Loucy (cell line): Measurements from ENCODE around the gene IBA57.
"Not testable (repeated sequence)": the region's sequence is repeated elsewhere in the genome, so short reads cannot be mapped to it uniquely, and the experiment has no call there.

Experiments
- H2AFZ ChIP-seq: fragments of 200-600 bp; sonication (generic); 2 replicates; pipeline ENCODE4 v1.6.0; 2016; ENCODE audit warnings: antibody characterized with exemption, mild to moderate bottlenecking, low read length, moderate library complexity
- H3F3A ChIP-seq: fragments of 200-600 bp; 2 replicates; pipeline ENCODE4 v1.6.0; 2016; ENCODE audit warnings: antibody characterized with exemption, low read depth, mild to moderate bottlenecking
- H3K27me3 ChIP-seq: fragments of 200-600 bp; sonication (generic); 2 replicates; pipeline ENCODE4 v1.6.1; 2014; ENCODE audit warnings: low read length, mild to moderate bottlenecking; ENCODE audit not compliant: insufficient read depth, poor library complexity, severe bottlenecking
- H3K36me3 ChIP-seq: fragments of 200-600 bp; sonication (generic); 2 replicates; pipeline ENCODE4 v1.6.1; 2016; ENCODE audit warnings: low read length; ENCODE audit not compliant: insufficient read depth
- H3K4me1 ChIP-seq: fragments of 200-600 bp; sonication (generic); 2 replicates; pipeline ENCODE4 v1.5.1; 2014; ENCODE audit warnings: low read length, mild to moderate bottlenecking; ENCODE audit not compliant: insufficient read depth, poor library complexity, severe bottlenecking
- H3K4me2 ChIP-seq: fragments of 200-600 bp; sonication (generic); 2 replicates; pipeline ENCODE4 v1.6.0; 2014; ENCODE audit warnings: antibody characterized with exemption, low read length, low read depth, mild to moderate bottlenecking; ENCODE audit not compliant: poor library complexity, severe bottlenecking
- H3K4me3 ChIP-seq: fragments of 200-600 bp; sonication (generic); 2 replicates; pipeline ENCODE4 v1.5.1; 2014; ENCODE audit warnings: low read length, mild to moderate bottlenecking, mixed read lengths; ENCODE audit not compliant: poor library complexity, severe bottlenecking
- H3K79me2 ChIP-seq: fragments of 200-600 bp; sonication (generic); 2 replicates; pipeline ENCODE4 v1.6.1; 2014; ENCODE audit warnings: low read length; ENCODE audit not compliant: insufficient read depth
- H3K9ac ChIP-seq: fragments of 200-600 bp; sonication (generic); 2 replicates; pipeline ENCODE4 v1.6.0; 2014; ENCODE audit warnings: mild to moderate bottlenecking, low read depth, low read length, moderate library complexity; ENCODE audit not compliant: poor library complexity, severe bottlenecking
- H3K9me2 ChIP-seq: fragments of 200-600 bp; sonication (generic); replicated peaks from 2 replicates; pipeline ENCODE4 v1.6.1; 2016; ENCODE audit warnings: low read depth, low read length, mixed read lengths
- H3K9me3 ChIP-seq: fragments of 200-600 bp; sonication (generic); 2 replicates; pipeline ENCODE4 v1.6.1; 2014; ENCODE audit warnings: mild to moderate bottlenecking, antibody characterized with exemption, low read length, low read depth; ENCODE audit not compliant: insufficient read depth
- H4K20me1 ChIP-seq: fragments of 200-600 bp; sonication (generic); 2 replicates; pipeline ENCODE4 v1.6.0; 2014; ENCODE audit warnings: antibody characterized with exemption, low read length, mild to moderate bottlenecking; ENCODE audit not compliant: insufficient read depth, poor library complexity, severe bottlenecking
- CTCF ChIP-seq: fragments of 200-600 bp; sonication (generic); conservative IDR thresholded peaks from 2 replicates; pipeline ENCODE4 v1.5.1; 2014; ENCODE audit warnings: mild to moderate bottlenecking, antibody characterized with exemption, low read length
- EZH2phosphoT487 ChIP-seq: fragments of 200-600 bp; IDR thresholded peaks from 2 replicates; pipeline ENCODE4 v1.6.1; 2018; ENCODE audit warnings: antibody characterized with exemption, mild to moderate bottlenecking, moderate library complexity, borderline replicate concordance

The IBA57 gene

GRCh38 chr1:228185641-228185965 lies 20.0 kb downstream of the IBA57 start:
- no peaks in the 10 kb centered on the region for H3K9me2 ChIP-seq
- no peak overlapping the region for H2AFZ ChIP-seq
- H3K9ac ChIP-seq = no peak overlapping the region
- no peak for TF ChIP-seq CTCF
- TF ChIP-seq EZH2phosphoT487 = no peak
- no peaks in the 10 kb centered on the region for H4K20me1 ChIP-seq
- no peak overlapping the region for H3K4me2 ChIP-seq
- peaks cover 5% of the 10 kb centered on the region for H3K4me1 ChIP-seq
- H3F3A ChIP-seq = no peaks in the 10 kb centered on the region
- no peak overlapping the region for H3K4me3 ChIP-seq
- no peaks in the 10 kb centered on the region for H3K79me2 ChIP-seq
- no peaks in the 10 kb centered on the region for H3K27me3 ChIP-seq
- no peaks in the 10 kb centered on the region for H3K36me3 ChIP-seq
- H3K9me3 ChIP-seq = no peaks in the 10 kb centered on the region

- H3K9me3 ChIP-seq, H3K4me2 ChIP-seq, H3F3A ChIP-seq, H3K4me3 ChIP-seq, H3K79me2 ChIP-seq, H4K20me1 ChIP-seq, H3K9ac ChIP-seq, H3K27me3 ChIP-seq, H3K36me3 ChIP-seq, H3K4me1 ChIP-seq, H3K9me2 ChIP-seq, H2AFZ ChIP-seq: not testable (repeated sequence)
These were observed 22.6 kb downstream of the IBA57 start for GRCh38 chr1:228188249-228188648.

- Histone ChIP-seq H3K27me3 (no peaks in the 10 kb centered on the region), H2AFZ (no peak overlapping the region), H3K9ac (no peak overlapping the region), H3K4me1 (peaks cover 5% of the 10 kb centered on the region), H3K36me3 (no peaks in the 10 kb centered on the region), H3K9me3 (no peaks in the 10 kb centered on the region), H3F3A (no peaks in the 10 kb centered on the region), H3K4me2 (no peak overlapping the region), H4K20me1 (no peaks in the 10 kb centered on the region), H3K9me2 (no peaks in the 10 kb centered on the region), H3K79me2 (no peaks in the 10 kb centered on the region), H3K4me3 (no peak overlapping the region)
- TF ChIP-seq EZH2phosphoT487 = no peak
- no peak for TF ChIP-seq CTCF
These were observed 24.6 kb downstream of the IBA57 start for GRCh38 chr1:228190182-228190581.

- TF ChIP-seq CTCF (no peak), EZH2phosphoT487 (no peak)
These were observed 25.2 kb downstream of the IBA57 start for GRCh38 chr1:228190778-228191177.

More at GRCh38 chr1:228190778-228191177, 25.2 kb downstream of the IBA57 start:
- H3K9me3 ChIP-seq = no peaks in the 10 kb centered on the region
- H3K9me2 ChIP-seq = no peaks in the 10 kb centered on the region
- H3K9ac ChIP-seq = no peak overlapping the region
- H3K4me3 ChIP-seq = no peak overlapping the region
- H3K79me2 ChIP-seq = no peaks in the 10 kb centered on the region
- no peaks in the 10 kb centered on the region for H3K36me3 ChIP-seq
- no peaks in the 10 kb centered on the region for H3F3A ChIP-seq
- H2AFZ ChIP-seq = no peak overlapping the region
- no peak overlapping the region for H3K4me2 ChIP-seq
- peaks cover under 1% of the 10 kb centered on the region for H3K4me1 ChIP-seq
- no peaks in the 10 kb centered on the region for H4K20me1 ChIP-seq
- H3K27me3 ChIP-seq = no peaks in the 10 kb centered on the region
